Right renal pelvis (tissue), 4 donors: Measurements from ENCODE around the gene CAVIN1. TPM values are rescaled to one million over a fixed set of nuclear protein-coding genes. Genes with fewer than 3 reads are reported as not detected.

Source experiments
- polyA plus RNA-seq, 4 donors: library from polyadenylated mRNA; unstranded; fragments of 120-200 nt; gene quantifications; one replicate each; pipeline ENCODE4 v1.2.1, GENCODE V29; 2013; ENCODE audit not compliant: insufficient read length in 4 of 4

The CAVIN1 gene
- polyA plus RNA-seq, 4 donors: 64.8 to 82.0 (median 68.3) TPM

Other genes starting within 250 kb of the CAVIN1 start
- under 1 TPM in 1 of 4 donors, not detected in 3; 0.09 TPM for gene KCNH4, start 242.1 kb downstream of the CAVIN1 start, polyA plus RNA-seq
- gene HCRT, start 237.8 kb downstream of the CAVIN1 start, polyA plus RNA-seq: not detected
- 10 to 100 TPM; 11.5 to 23.7 (median 16.8) TPM for gene GHDC, start 228.8 kb downstream of the CAVIN1 start, polyA plus RNA-seq
- gene STAT5B, start 146.9 kb downstream of the CAVIN1 start, polyA plus RNA-seq: 10 to 100 TPM; 40.3 to 46.7 (median 42.0) TPM
- gene STAT5A, start 134.8 kb downstream of the CAVIN1 start, polyA plus RNA-seq: 1 to 10 TPM; 5.7 to 6.8 (median 6.4) TPM
- 10 to 100 TPM; 59.8 to 63.4 (median 60.4) TPM for gene STAT3, start 34.8 kb downstream of the CAVIN1 start, polyA plus RNA-seq
- 10 to 100 TPM; 43.1 to 58.2 (median 55.1) TPM for gene ATP6V0A1, start 35.6 kb upstream of the CAVIN1 start, polyA plus RNA-seq
- 10 to 100 TPM; 18.8 to 31.7 (median 24.2) TPM for gene NAGLU, start 113.0 kb upstream of the CAVIN1 start, polyA plus RNA-seq
- gene HSD17B1, start 129.7 kb upstream of the CAVIN1 start, polyA plus RNA-seq: 1 to 10 TPM; 3.0 to 4.8 (median 3.4) TPM
- gene COASY, start 138.9 kb upstream of the CAVIN1 start, polyA plus RNA-seq: 10 to 100 TPM; 55.6 to 60.9 (median 57.1) TPM
- gene MLX, start 143.8 kb upstream of the CAVIN1 start, polyA plus RNA-seq: 10 to 100 TPM; 33.9 to 37.7 (median 34.6) TPM
- 10 to 100 TPM; 16.7 to 17.9 (median 16.9) TPM for gene PSMC3IP, start 154.5 kb upstream of the CAVIN1 start, polyA plus RNA-seq
- 10 to 100 TPM; 42.5 to 46.6 (median 44.4) TPM for gene RETREG3, start 186.1 kb upstream of the CAVIN1 start, polyA plus RNA-seq
- 10 to 100 TPM; 55.8 to 66.1 (median 59.4) TPM for gene TUBG1, start 186.4 kb upstream of the CAVIN1 start, polyA plus RNA-seq
- 10 to 100 TPM; 21.6 to 28.1 (median 25.9) TPM for gene TUBG2, start 236.0 kb upstream of the CAVIN1 start, polyA plus RNA-seq